ENCODE measurements around the gene CCDC170.
"Not testable (repeated sequence)": the region's sequence is repeated elsewhere in the genome, so short reads cannot be mapped to it uniquely, and the experiment has no call there.

DNA sequence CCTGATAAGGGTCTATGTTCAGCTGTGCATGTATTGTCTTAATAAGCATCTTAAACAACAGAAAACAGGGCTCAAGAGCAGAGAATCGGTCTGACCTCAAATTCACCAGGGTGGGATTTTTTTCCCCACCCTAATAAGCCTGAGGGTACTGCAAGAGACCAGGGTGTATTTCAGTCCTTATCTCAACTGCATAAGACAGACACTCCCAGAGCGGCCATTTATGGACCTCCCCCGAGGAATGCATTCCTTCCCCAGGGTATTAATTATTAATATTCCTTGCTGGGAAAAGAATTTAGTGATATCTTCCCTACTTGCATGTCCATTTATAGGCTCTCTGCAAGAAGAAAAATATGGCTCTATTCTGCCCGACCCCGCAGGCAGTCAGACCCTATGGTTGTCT is 25.2 kb downstream of the CCDC170 start:
- not testable (repeated sequence) for TF ChIP-seq POLR2AphosphoS5 (IDR thresholded peaks at IDR 0.05; ENCODE audit: low read depth, low read length); CTCF (IDR thresholded peaks at IDR 0.05); REST (IDR thresholded peaks at IDR 0.05; ENCODE audit: insufficient read depth in 1 of 2, low read depth in 2 of 2, low read length in 1 of 2); SIN3A (IDR thresholded peaks at IDR 0.05; ENCODE audit: borderline replicate concordance, insufficient read depth, low read depth, low read length)

Measured in Panc1 (cell line).